ENCODE results near the gene PCSK6.

DNA sequence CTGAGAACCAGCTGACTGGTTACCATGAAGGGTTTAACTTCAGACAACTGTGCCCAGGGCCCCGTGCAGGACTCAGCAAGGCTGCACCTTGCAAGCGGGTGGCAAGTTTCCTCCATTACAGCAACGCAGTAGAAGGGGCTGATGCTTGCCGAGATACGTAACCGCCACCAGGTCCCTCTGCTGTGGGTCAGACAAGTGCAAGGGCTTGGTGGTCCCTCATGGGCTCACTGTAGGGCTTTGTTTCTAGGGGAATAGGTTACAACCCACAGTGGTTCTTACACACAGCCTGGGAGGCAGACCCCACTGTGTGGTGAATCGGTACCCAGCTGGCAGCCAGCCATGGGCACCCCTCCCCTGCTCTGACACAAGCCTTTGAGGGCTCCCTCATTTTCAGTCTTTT is 179.0 kb downstream of the PCSK6 start:
- no peak for TF ChIP-seq POLR2A (IDR thresholded peaks at IDR 0.05; ENCODE audit: low read length)
- TF ChIP-seq GATA1 (IDR thresholded peaks at IDR 0.05; ENCODE audit: low read depth, low read length) = no peak

Data from erythroblast (primary cell).